CD14-positive monocyte (primary cell): Measurements from ENCODE around the gene IL22RA1. TPM values are rescaled to one million over a fixed set of nuclear protein-coding genes. Genes with fewer than 3 reads are reported as not detected.
A peak's percentile ranks its signal among the peaks of the same experiment; 100 is the strongest.

Source experiments
- DNase-seq, 3 donors: peaks; one replicate each; pipeline ENCODE4 v3.0.0-alpha.2; 2011 to 2022
- H2AFZ ChIP-seq: 2 replicates; pipeline ENCODE4 v1.6.0; 2012; ENCODE audit warnings: mild to moderate bottlenecking, low read depth, low read length, inconsistent platforms; ENCODE audit not compliant: insufficient read depth, poor library complexity, severe bottlenecking
- H3K27ac ChIP-seq, 2 donors: 1 replicate in 1 of 2; 2 replicates in 1 of 2; pipeline ENCODE4 v1.5.1; 2012 to 2013; ENCODE audit warnings: low read length in 2 of 2, control low read depth in 1 of 2, inconsistent platforms in 1 of 2, low read depth in 1 of 2, mild to moderate bottlenecking in 1 of 2
- H3K27me3 ChIP-seq, 2 donors: one replicate each; pipeline versions ENCODE4 v1.6.0 to v1.6.1; 2011 to 2013; ENCODE audit warnings: low read length in 2 of 2; ENCODE audit not compliant: control insufficient read depth in 2 of 2, insufficient read depth in 2 of 2
- H3K36me3 ChIP-seq, 2 donors: replicated peaks in 1 of 2; 1 replicate in 1 of 2; 2 replicates in 1 of 2; pipeline versions ENCODE4 v1.5.1 to v1.6.1; 2012 to 2013; ENCODE audit warnings: low read length in 2 of 2, control low read depth in 1 of 2, inconsistent platforms in 1 of 2, mild to moderate bottlenecking in 1 of 2; ENCODE audit not compliant: insufficient read depth in 2 of 2, control insufficient read depth in 1 of 2
- H3K4me1 ChIP-seq, 2 donors: 1 replicate in 1 of 2; 2 replicates in 1 of 2; pipeline versions ENCODE4 v1.5.1 to v1.6.1; 2012 to 2013; ENCODE audit warnings: low read length in 2 of 2, control low read depth in 1 of 2, inconsistent platforms in 1 of 2, mild to moderate bottlenecking in 1 of 2, moderate library complexity in 1 of 2; ENCODE audit not compliant: insufficient read depth in 2 of 2, control insufficient read depth in 1 of 2
- H3K4me2 ChIP-seq: replicated peaks from 2 replicates; pipeline ENCODE3; 2012; ENCODE audit warnings: low read length, moderate library complexity, mild to moderate bottlenecking; ENCODE audit not compliant: poor library complexity, severe bottlenecking; ENCODE audit errors: extremely low read depth
- H3K4me3 ChIP-seq, 3 experiments: fragments of 200-600 bp in 1 of 3; sonication (generic) in 1 of 3; replicated peaks in 1 of 3; 1 replicate in 2 of 3; 2 replicates in 1 of 3; pipeline ENCODE4 v1.5.1; 2011 to 2013; ENCODE audit warnings: low read length in 3 of 3, mild to moderate bottlenecking in 3 of 3, control low read depth in 2 of 3, low read depth in 2 of 3, inconsistent platforms in 1 of 3, moderate library complexity in 1 of 3
- H3K79me2 ChIP-seq: 2 replicates; pipeline ENCODE4 v1.6.0; 2012; ENCODE audit warnings: mild to moderate bottlenecking, control low read depth, inconsistent platforms, low read length, moderate library complexity; ENCODE audit not compliant: insufficient read depth
- H3K9ac ChIP-seq: 2 replicates; pipeline ENCODE4 v1.6.0; 2017; ENCODE audit warnings: low read length, mild to moderate bottlenecking; ENCODE audit not compliant: insufficient read depth, poor library complexity, severe bottlenecking
- H3K9me3 ChIP-seq, 2 donors: replicated peaks in 1 of 2; 1 replicate in 1 of 2; 2 replicates in 1 of 2; pipeline versions ENCODE4 v1.5.1 to v1.6.1; 2012 to 2013; ENCODE audit warnings: low read length in 2 of 2, control low read depth in 1 of 2; ENCODE audit not compliant: control insufficient read depth in 1 of 2, insufficient read depth in 1 of 2
- H4K20me1 ChIP-seq: 2 replicates; pipeline ENCODE4 v1.6.0; 2012; ENCODE audit warnings: mild to moderate bottlenecking, low read length, control low read depth, moderate library complexity; ENCODE audit not compliant: insufficient read depth
- H3K27ac Mint-ChIP-seq, 7 donors: one replicate each; pipeline ENCODE4 v1.8.0; 2020; ENCODE audit warnings: mild to moderate bottlenecking in 7 of 7, mixed read lengths in 7 of 7, moderate library complexity in 6 of 7, inconsistent platforms in 2 of 7
- H3K27me3 Mint-ChIP-seq, 3 donors: one replicate each; pipeline ENCODE4 v1.8.0; 2021 to 2022; ENCODE audit warnings: low read depth in 3 of 3, mild to moderate bottlenecking in 3 of 3, mixed read lengths in 3 of 3, moderate library complexity in 3 of 3, inconsistent platforms in 1 of 3
- H3K36me3 Mint-ChIP-seq, 2 donors: one replicate each; pipeline ENCODE4 v1.8.0; 2020; ENCODE audit warnings: mixed read lengths in 2 of 2, inconsistent platforms in 1 of 2, mild to moderate bottlenecking in 1 of 2
- H3K4me1 Mint-ChIP-seq: one replicate; pipeline ENCODE4 v1.8.0; 2020; ENCODE audit warnings: mild to moderate bottlenecking, mixed read lengths
- H3K4me3 Mint-ChIP-seq, 2 donors: one replicate each; pipeline ENCODE4 v1.8.0; 2020; ENCODE audit warnings: mild to moderate bottlenecking in 2 of 2, mixed read lengths in 2 of 2, moderate library complexity in 1 of 2
- H3K9me3 Mint-ChIP-seq, 7 donors: one replicate each; pipeline ENCODE4 v1.8.0; 2020 to 2022; ENCODE audit warnings: mixed read lengths in 7 of 7, mild to moderate bottlenecking in 6 of 7, moderate library complexity in 6 of 7, inconsistent platforms in 2 of 7
- WGBS: methylation state at CpG from one replicate; pipeline ENCODE4 v1.1.5; 2013; ENCODE audit warnings: missing lambda C conversion rate; ENCODE audit not compliant: insufficient coverage; 5-methylcytosine and 5-hydroxymethylcytosine counted together
- intact Hi-C, 2 donors: fragments of 100-400 bp; cut with micrococcal nuclease; formaldehyde crosslinking; loops; one replicate each; pipeline versions ENCODE4 v1.15.0 to v1.15.1; 2023
- polyA plus RNA-seq, 3 donors: library from polyadenylated mRNA; depleted of rRNA in 1 of 3; unstranded in 2 of 3; stranded (reverse) in 1 of 3; fragments of 300-500 nt in 2 of 3; fragments of >200 nt in 1 of 3; fragmentation: Illumina TruSeq in 2 of 3; gene quantifications; 1 replicate in 2 of 3; 2 replicates in 1 of 3; pipeline ENCODE4 v1.2.3, GENCODE V29; 2012 to 2021
- TF ChIP-seq, protein P1 (sequence below): fragments of 200-600 bp; IDR thresholded peaks from one replicate; pipeline ENCODE4 v1.8.0; 2022; ENCODE audit warnings: antibody characterized with exemption, mild to moderate bottlenecking

The IL22RA1 gene
- polyA plus RNA-seq, 3 donors, result not detected

DNA sequence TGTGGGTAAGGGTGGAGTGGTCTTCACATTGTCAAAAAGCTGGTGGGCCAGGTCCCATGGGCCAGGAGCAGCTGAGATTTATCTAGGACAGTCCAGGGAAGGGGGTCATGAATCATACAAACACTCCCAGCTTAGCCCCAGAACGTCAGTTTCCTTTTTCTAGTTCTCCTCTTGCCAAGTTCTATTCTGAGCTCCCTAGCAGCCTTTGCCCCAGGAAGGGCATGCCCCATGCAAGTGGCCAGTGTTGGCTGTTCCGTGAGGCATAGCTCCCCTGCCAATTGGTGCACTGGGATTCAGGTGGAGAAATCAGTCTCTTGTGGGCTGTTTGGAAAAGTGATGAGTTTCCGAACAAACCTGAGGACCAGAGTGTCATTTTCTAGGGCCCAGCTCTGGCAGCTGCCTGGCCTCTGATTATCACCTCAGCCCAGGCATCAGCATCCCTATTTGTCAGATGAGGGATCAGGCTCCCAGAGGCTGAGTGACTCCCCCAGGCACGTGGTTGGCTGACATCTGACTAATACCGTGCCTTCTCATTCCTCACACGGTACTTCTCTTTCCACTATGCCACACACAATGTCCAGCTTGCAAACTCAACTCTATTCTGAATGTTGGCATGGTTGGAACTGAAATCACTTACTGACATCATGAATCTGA is 16.8 kb downstream of the IL22RA1 start:
- Mint-ChIP-seq H3K36me3 (no peaks in the 10 kb centered on the region), H3K27me3 (peaks cover 3 to 15% (median 9%) of the 10 kb centered on the region in 3 donors), H3K27ac (peak overlapping the region in 1 of 7 donors; percentile 32), H3K4me1 (no peaks in the 10 kb centered on the region), H3K4me3 (no peak overlapping the region), H3K9me3 (peaks cover 14 to 20% (median 17%) of the 10 kb centered on the region in 7 donors)
- Histone ChIP-seq H4K20me1 (no peaks in the 10 kb centered on the region), H3K27me3 (no peaks in the 10 kb centered on the region), H3K9ac (no peak overlapping the region), H3K4me3 (no peak overlapping the region), H2AFZ (no peak overlapping the region), H3K36me3 (no peaks in the 10 kb centered on the region), H3K9me3 (peaks cover 11% of the 10 kb centered on the region in 2 donors), H3K79me2 (no peaks in the 10 kb centered on the region), H3K27ac (no peak overlapping the region), H3K4me2 (no peak overlapping the region), H3K4me1 (no peaks in the 10 kb centered on the region)
- whole genome bisulfite sequencing, result no CpG with 5 or more reads among the region's 6 CpGs
- TF ChIP-seq, protein P1, sequence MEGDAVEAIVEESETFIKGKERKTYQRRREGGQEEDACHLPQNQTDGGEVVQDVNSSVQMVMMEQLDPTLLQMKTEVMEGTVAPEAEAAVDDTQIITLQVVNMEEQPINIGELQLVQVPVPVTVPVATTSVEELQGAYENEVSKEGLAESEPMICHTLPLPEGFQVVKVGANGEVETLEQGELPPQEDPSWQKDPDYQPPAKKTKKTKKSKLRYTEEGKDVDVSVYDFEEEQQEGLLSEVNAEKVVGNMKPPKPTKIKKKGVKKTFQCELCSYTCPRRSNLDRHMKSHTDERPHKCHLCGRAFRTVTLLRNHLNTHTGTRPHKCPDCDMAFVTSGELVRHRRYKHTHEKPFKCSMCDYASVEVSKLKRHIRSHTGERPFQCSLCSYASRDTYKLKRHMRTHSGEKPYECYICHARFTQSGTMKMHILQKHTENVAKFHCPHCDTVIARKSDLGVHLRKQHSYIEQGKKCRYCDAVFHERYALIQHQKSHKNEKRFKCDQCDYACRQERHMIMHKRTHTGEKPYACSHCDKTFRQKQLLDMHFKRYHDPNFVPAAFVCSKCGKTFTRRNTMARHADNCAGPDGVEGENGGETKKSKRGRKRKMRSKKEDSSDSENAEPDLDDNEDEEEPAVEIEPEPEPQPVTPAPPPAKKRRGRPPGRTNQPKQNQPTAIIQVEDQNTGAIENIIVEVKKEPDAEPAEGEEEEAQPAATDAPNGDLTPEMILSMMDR, result no peak
- intact Hi-C loops, result no loop called here
- DNase-seq, result peak in 1 of 3 donors; percentile 29

DNA sequence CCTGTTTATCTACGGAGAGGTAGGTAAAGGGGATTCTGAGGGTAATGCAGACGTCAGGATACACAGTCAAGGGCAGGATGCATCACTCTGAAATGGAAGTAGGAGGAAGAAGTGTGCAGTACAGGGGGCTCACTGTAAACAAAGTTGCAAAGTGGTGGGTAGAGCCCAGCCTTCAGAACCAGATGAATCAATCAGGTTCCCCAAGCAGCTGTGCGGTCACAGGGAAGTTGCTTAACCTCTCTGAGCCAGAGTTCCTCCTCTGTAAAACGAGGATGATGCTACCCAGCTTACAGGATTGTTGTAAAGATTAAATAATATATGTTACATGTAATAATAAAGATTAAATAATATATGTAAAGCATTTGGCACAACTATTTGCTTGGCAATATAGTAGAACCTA is 17.5 kb downstream of the IL22RA1 start:
- no CpG with 5 or more reads among the region's 4 CpGs for WGBS
- intact Hi-C loops, result no loop called here
- Mint-ChIP-seq H3K4me1 (no peaks in the 10 kb centered on the region), H3K4me3 (no peak overlapping the region), H3K27ac (no peak overlapping the region), H3K27me3 (peaks cover 3 to 15% (median 6%) of the 10 kb centered on the region in 3 donors), H3K36me3 (no peaks in the 10 kb centered on the region), H3K9me3 (peaks cover 8 to 15% (median 12%) of the 10 kb centered on the region in 7 donors)
- DNase-seq, result no peak
- TF ChIP-seq, protein P1, result no peak
- H3K4me2 ChIP-seq, result no peak overlapping the region
- no peak overlapping the region for H3K4me3 ChIP-seq
- H3K27me3 ChIP-seq, result no peaks in the 10 kb centered on the region
- no peak overlapping the region for H3K27ac ChIP-seq
- H3K36me3 ChIP-seq, result no peaks in the 10 kb centered on the region
- H2AFZ ChIP-seq, result no peak overlapping the region
- H3K9ac ChIP-seq, result no peak overlapping the region
- no peaks in the 10 kb centered on the region for H3K4me1 ChIP-seq
- H3K9me3 ChIP-seq, result peaks cover 7 to 8% of the 10 kb centered on the region in 2 donors
- no peaks in the 10 kb centered on the region for H4K20me1 ChIP-seq
- no peaks in the 10 kb centered on the region for H3K79me2 ChIP-seq
